WTC11 (cell line): ENCODE results near the gene FBXO3. TPM values are rescaled to one million over a fixed set of nuclear protein-coding genes. Genes with fewer than 3 reads are reported as not detected.

Source experiments
- ATAC-seq: fragments of 200-7000 bp; cut with Tn5 transposase; 2 replicates; pipeline ENCODE4 v1.10.0; 2021; ENCODE audit warnings: mild to moderate bottlenecking, moderate library complexity
- CTCF ChIA-PET: fragments of 300-600 bp; sonication (Branson Sonifier 250); formaldehyde crosslinking; loops from one replicate; lab custom pipeline; 2021; ENCODE audit warnings: antibody characterized with exemption; lab: Charles Lee
- POLR2A ChIA-PET: fragments of 350-600 bp; sonication (Branson Sonifier 250); formaldehyde crosslinking; loops from one replicate; lab custom pipeline; 2021; ENCODE audit warnings: antibody characterized with exemption; lab: Charles Lee
- DNase-seq: peaks from one replicate; pipeline ENCODE4 v3.0.0; 2021; ENCODE audit warnings: low spot score
- H3K27ac Mint-ChIP-seq: 2 replicates; pipeline ENCODE4 v1.8.0; 2021; ENCODE audit warnings: mixed read lengths
- H3K27me3 Mint-ChIP-seq: 2 replicates; pipeline ENCODE4 v1.8.0; 2021; ENCODE audit warnings: low read depth, mild to moderate bottlenecking, moderate library complexity, mixed read lengths
- H3K36me3 Mint-ChIP-seq: 2 replicates; pipeline ENCODE4 v1.8.0; 2021; ENCODE audit warnings: mixed read lengths
- H3K4me1 Mint-ChIP-seq: 2 replicates; pipeline ENCODE4 v1.8.0; 2022; ENCODE audit warnings: mixed read lengths
- H3K4me3 Mint-ChIP-seq: 2 replicates; pipeline ENCODE4 v1.8.0; 2021; ENCODE audit warnings: mild to moderate bottlenecking, moderate library complexity, mixed read lengths
- H3K9me3 Mint-ChIP-seq: 2 replicates; pipeline ENCODE4 v1.8.0; 2021; ENCODE audit warnings: mixed read lengths
- ATF3 ChIP-seq: sonication (generic); formaldehyde crosslinking; conservative IDR thresholded peaks from 2 replicates; pipeline ENCODE4 v1.8.1; 2022; ENCODE audit warnings: mild to moderate bottlenecking, missing genetic modification reagents
- FOXK1 ChIP-seq: sonication (generic); formaldehyde crosslinking; IDR thresholded peaks from 2 replicates; pipeline ENCODE4 v1.8.0; 2022; ENCODE audit warnings: mild to moderate bottlenecking, moderate library complexity, missing genetic modification reagents
- FOXP4 ChIP-seq: sonication (generic); formaldehyde crosslinking; IDR thresholded peaks from 2 replicates; pipeline ENCODE4 v1.8.0; 2022; ENCODE audit warnings: mild to moderate bottlenecking, missing genetic modification reagents
- GRHL2 ChIP-seq: fragments of 250-450 bp; sonication (Bioruptor Pico); IDR thresholded peaks from 2 replicates; pipeline ENCODE4 v1.8.0; 2022; ENCODE audit warnings: mild to moderate bottlenecking, moderate library complexity; ENCODE audit not compliant: insufficient replicate concordance, severe bottlenecking
- HMGA2 ChIP-seq: fragments of 250-450 bp; sonication (Bioruptor Pico); IDR thresholded peaks from 2 replicates; pipeline ENCODE4 v1.4.0; 2021; ENCODE audit warnings: mild to moderate bottlenecking, moderate library complexity
- IRF2 ChIP-seq: sonication (generic); formaldehyde crosslinking; IDR thresholded peaks from 2 replicates; pipeline ENCODE4 v1.8.0; 2022; ENCODE audit warnings: low read depth, missing genetic modification reagents, borderline replicate concordance
- NFE2L1 ChIP-seq: sonication (generic); formaldehyde crosslinking; IDR thresholded peaks from 2 replicates; pipeline ENCODE4 v1.8.1; 2023; ENCODE audit warnings: missing genetic modification reagents
- NFYB ChIP-seq: sonication (generic); formaldehyde crosslinking; conservative IDR thresholded peaks from 2 replicates; pipeline ENCODE4 v1.8.0; 2022; ENCODE audit warnings: low read depth, missing genetic modification reagents
- NR2C2 ChIP-seq: sonication (generic); formaldehyde crosslinking; IDR thresholded peaks from 2 replicates; pipeline ENCODE4 v1.8.0; 2022; ENCODE audit warnings: mild to moderate bottlenecking, missing genetic modification reagents
- OVOL2 ChIP-seq: fragments of 250-450 bp; sonication (Bioruptor Pico); IDR thresholded peaks from 2 replicates; pipeline ENCODE4 v1.9.0; 2021; ENCODE audit warnings: mild to moderate bottlenecking, borderline replicate concordance
- PRDM15 ChIP-seq: sonication (generic); formaldehyde crosslinking; IDR thresholded peaks from 2 replicates; pipeline ENCODE4 v1.8.0; 2022; ENCODE audit warnings: missing genetic modification reagents
- PRRX2 ChIP-seq: fragments of 250-450 bp; sonication (Bioruptor Pico); IDR thresholded peaks from 2 replicates; pipeline ENCODE4 v1.8.0; 2021; ENCODE audit warnings: mild to moderate bottlenecking
- SMAD4 ChIP-seq: sonication (generic); formaldehyde crosslinking; IDR thresholded peaks from 2 replicates; pipeline ENCODE4 v1.8.0; 2022; ENCODE audit warnings: mild to moderate bottlenecking, missing genetic modification reagents
- TCF7 ChIP-seq: sonication (generic); formaldehyde crosslinking; IDR thresholded peaks from 2 replicates; pipeline ENCODE4 v1.8.0; 2022; ENCODE audit warnings: mild to moderate bottlenecking, low read depth, missing genetic modification reagents, moderate library complexity
- USF1 ChIP-seq: sonication (generic); formaldehyde crosslinking; IDR thresholded peaks from 2 replicates; pipeline ENCODE4 v1.8.0; 2022; ENCODE audit warnings: mild to moderate bottlenecking, missing genetic modification reagents
- ZBTB21 ChIP-seq: sonication (generic); formaldehyde crosslinking; IDR thresholded peaks from 2 replicates; pipeline ENCODE4 v1.8.1; 2023; ENCODE audit warnings: mild to moderate bottlenecking, missing genetic modification reagents, borderline replicate concordance
- ZNF232 ChIP-seq: sonication (generic); formaldehyde crosslinking; IDR thresholded peaks from 2 replicates; pipeline ENCODE4 v1.8.0; 2022; ENCODE audit warnings: mild to moderate bottlenecking, missing genetic modification reagents
- ZNF532 ChIP-seq: fragments of 250-450 bp; sonication (Bioruptor Pico); IDR thresholded peaks from 2 replicates; pipeline ENCODE4 v1.9.0; 2021; ENCODE audit warnings: mild to moderate bottlenecking, borderline replicate concordance
- total RNA-seq: library from RNA; stranded (reverse); gene quantifications from 3 replicates; pipeline ENCODE4 v1.2.3, GENCODE V29; 2021

Gene FBXO3
- total RNA-seq, 1 experiment from 2014 or later, result 14.5 TPM

GRCh38 chr11:33802194-33802950 lies 28.1 kb upstream of the FBXO3 start (continued):
- TF ChIP-seq NFE2L1 (CRISPR knock-in tag) (no peak), ZNF532 (CRISPR knock-in tag) (no peak), NR2C2 (CRISPR knock-in tag) (no peak), FOXK1 (no peak; the same call in 1 of the 2 replicates)

- no peak for DNase-seq
Observed at GRCh38 chr11:33801821-33802193, 27.5 kb upstream of the FBXO3 start.

GRCh38 chr11:33797879-33798278 lies 23.6 kb upstream of the FBXO3 start:
- ATAC-seq (no peak), DNase-seq (no peak)
- no peak overlapping the region for H3K4me3 Mint-ChIP-seq
- no peaks in the 10 kb centered on the region for H3K9me3 Mint-ChIP-seq
- ChIA-PET POLR2A (interaction anchor here (0.6 kb wide), 1 partner anchor 61 kb away, joined by 8 read pairs; no protein-coding TSS in a partner anchor), CTCF (interaction anchor here (1.0 kb wide), 1 partner anchor 10 kb away, joined by 3 read pairs; no protein-coding TSS in a partner anchor)
- H3K4me1 Mint-ChIP-seq, result peaks cover 9% of the 10 kb centered on the region
- no peak for TF ChIP-seq ZBTB21 (CRISPR knock-in tag)
- no peak for TF ChIP-seq ZNF232
- TF ChIP-seq OVOL2 (CRISPR knock-in tag), result no peak
- no peak overlapping the region for H3K27ac Mint-ChIP-seq
- H3K36me3 Mint-ChIP-seq, result no peaks in the 10 kb centered on the region
- H3K27me3 Mint-ChIP-seq, result peaks cover 50% of the 10 kb centered on the region

More at GRCh38 chr11:33801821-33802193, 27.5 kb upstream of the FBXO3 start:
- ATAC-seq, result no peak
- Mint-ChIP-seq H3K27me3 (peaks cover 45% of the 10 kb centered on the region), H3K36me3 (no peaks in the 10 kb centered on the region), H3K4me1 (peaks cover 9% of the 10 kb centered on the region), H3K27ac (no peak overlapping the region), H3K4me3 (peak overlapping the region; percentile 77), H3K9me3 (no peaks in the 10 kb centered on the region)
- POLR2A ChIA-PET, result interaction anchor here (1.1 kb wide), 1 partner anchor 66 kb away, joined by 3 read pairs; no protein-coding TSS in a partner anchor
- CTCF ChIA-PET, result interaction anchor here (1.1 to 2.0 kb wide), 4 partner anchors 25 to 86 kb away, joined by 3 to 10 read pairs (median 6); no protein-coding TSS in a partner anchor
- TF ChIP-seq FOXP4, result no peak
- TF ChIP-seq USF1 (CRISPR knock-in tag), result no peak
- TF ChIP-seq IRF2 (CRISPR knock-in tag), result no peak

GRCh38 chr11:33790040-33790439 lies 15.7 kb upstream of the FBXO3 start:
- POLR2A ChIA-PET, result no interaction called here
- peaks cover 4% of the 10 kb centered on the region for H3K9me3 Mint-ChIP-seq
- H3K4me1 Mint-ChIP-seq, result 0 out of 2 replicates have a peak, but pooled peaks cover 3% of the 10 kb centered on the region
- CTCF ChIA-PET, result interaction anchor here (1.1 kb wide), 1 partner anchor 10 kb away, joined by 3 read pairs; no protein-coding TSS in a partner anchor
- no peak overlapping the region for H3K27ac Mint-ChIP-seq
- ATAC-seq, result no peak
- H3K27me3 Mint-ChIP-seq, result peaks cover 7% of the 10 kb centered on the region
- H3K36me3 Mint-ChIP-seq, result no peaks in the 10 kb centered on the region
- H3K4me3 Mint-ChIP-seq, result no peak overlapping the region
- DNase-seq, result no peak
- TF ChIP-seq ZBTB21 (CRISPR knock-in tag) (no peak), PRDM15 (CRISPR knock-in tag) (no peak), ATF3 (CRISPR knock-in tag) (no peak), SMAD4 (CRISPR knock-in tag) (no peak), NFYB (CRISPR knock-in tag) (no peak), TCF7 (CRISPR knock-in tag) (no peak), GRHL2 (CRISPR knock-in tag) (no peak), NR2C2 (CRISPR knock-in tag) (no peak), IRF2 (CRISPR knock-in tag) (no peak), HMGA2 (CRISPR knock-in tag) (no peak), PRRX2 (CRISPR knock-in tag) (no peak)
